Activated T-cell treated with anti-CD3 and anti-CD28 coated beads for 1 hour (primary cell): Measurements from ENCODE around the gene SHQ1.
"Not testable (repeated sequence)": the region's sequence is repeated elsewhere in the genome, so short reads cannot be mapped to it uniquely, and the experiment has no call there.

ENCODE experiments used
- DNase-seq: peaks from one replicate; pipeline ENCODE4 v3.0.0-alpha.2; 2020; ENCODE audit warnings: low read depth

SHQ1 gene

DNA sequence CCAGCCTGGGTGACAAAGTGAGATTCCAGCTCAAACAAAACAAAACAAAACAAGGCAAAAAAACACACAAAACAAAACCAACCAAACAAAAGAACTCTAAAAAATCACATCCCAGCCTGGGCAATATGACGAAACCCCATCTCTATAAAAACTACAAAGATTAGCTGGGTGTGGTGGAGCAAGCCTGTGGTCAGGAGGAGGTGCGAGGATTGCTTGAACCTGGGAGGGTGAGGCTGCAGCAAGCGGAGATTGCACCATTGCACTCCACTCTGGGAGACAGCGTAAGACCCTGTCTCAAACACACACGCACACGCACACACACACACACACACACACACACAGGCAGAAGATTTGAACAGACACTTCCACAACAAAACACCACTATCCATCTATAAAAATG lies 99.6 kb downstream of the SHQ1 start:
- DNase-seq = no peak

DNA sequence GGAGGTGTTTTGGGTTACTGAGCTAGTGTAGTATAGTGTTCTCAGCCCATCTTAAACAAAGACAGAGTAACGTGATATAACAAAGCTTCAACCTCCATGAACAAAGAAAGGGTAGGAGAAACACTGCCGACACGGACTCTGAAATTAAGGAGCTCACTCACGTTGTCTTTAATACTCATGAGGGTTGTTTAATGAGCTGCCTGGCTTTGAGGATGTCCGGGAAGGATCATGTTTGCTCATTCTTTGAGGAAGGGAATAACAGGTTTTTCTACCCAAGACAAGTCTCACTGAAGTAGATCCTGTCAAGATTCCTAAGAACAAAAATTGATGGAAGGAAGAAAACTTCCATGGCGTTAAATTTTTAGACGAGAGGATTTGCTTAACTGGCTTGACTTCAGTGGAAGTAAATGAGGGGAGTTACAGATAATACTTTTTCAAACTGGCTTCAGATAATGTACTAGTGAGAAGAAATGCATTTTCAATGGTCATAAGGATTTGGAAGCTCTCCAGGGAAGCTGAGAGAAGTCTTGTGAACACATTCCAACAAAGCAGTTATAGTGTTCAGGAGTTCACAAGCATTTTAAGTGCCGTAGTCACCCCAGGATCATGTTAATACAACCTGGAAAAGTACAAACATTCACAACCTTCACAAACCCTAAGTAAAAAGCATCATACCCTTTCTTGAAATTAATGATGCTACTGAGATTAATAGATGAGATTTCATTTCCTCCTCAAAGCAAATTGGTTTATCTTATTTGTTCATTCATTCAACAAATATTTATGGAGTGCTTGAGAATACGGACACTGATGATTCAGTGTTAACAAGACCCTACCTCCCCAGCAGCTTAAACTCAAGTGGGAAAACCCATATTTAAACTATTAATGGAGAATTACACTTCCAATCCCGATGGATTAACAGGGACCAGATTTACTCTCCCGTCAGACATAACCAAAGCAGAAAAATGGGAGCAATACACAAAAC lies 101.5 kb downstream of the SHQ1 start:
- no peak for DNase-seq

DNA sequence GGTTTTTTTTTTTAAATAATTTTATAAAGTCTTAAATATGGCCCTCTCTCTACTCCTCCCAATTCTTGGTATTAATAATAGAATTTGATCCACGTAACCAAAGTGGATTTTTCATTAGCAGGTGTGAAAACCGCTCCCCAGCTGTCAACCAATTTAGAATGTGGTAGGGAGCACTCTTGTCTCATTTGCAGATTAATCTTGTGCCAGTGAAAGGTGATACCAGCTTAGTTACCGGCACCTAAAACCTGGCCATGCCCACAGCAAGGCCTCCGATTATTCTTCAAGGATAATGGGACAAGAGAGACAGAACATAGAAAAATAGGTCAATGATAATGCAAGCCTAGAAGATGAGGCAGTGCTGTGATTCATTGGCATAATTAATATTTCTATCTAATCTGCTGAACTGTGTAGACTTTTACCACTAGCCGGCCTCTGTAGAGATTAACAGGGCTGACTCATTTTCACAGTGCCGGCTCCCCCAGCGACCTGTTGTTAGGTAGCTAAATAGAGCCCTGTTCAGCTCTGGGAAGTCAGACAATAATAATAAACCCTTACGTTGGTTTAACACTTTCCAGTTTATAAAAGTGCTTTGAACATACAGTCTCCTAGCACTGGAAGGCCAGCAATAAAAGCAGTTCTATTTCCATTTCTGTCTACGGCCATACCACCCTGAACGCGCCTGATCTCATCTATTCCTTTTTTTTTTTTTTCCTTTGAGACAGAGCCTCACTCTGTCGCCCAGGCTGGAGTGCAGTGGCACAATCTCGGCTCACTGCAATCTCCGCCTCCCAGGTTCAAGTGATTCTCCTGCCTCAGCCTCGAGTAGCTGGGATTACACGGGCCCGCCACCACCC lies 102.9 kb downstream of the SHQ1 start:
- no peak for DNase-seq

DNA sequence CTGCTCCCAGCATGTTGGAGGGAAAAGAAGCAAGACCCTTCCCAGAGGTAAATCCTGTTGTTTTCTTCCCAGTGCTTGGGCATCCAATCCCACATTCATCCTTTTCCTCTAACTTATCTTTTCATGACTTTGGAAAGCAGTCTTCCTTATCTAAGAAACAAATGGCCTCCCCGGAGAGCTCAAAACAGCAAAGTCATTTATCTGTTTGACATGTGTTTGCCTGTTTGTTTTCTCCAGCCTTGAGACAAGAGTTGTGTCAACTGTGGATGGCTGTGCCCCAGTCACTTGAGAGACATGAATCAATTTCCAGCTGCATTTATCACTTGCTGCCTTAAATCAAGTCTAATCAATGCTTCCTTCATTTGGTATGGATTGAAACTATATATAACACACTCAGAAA lies 103.9 kb downstream of the SHQ1 start:
- no peak for DNase-seq

DNA sequence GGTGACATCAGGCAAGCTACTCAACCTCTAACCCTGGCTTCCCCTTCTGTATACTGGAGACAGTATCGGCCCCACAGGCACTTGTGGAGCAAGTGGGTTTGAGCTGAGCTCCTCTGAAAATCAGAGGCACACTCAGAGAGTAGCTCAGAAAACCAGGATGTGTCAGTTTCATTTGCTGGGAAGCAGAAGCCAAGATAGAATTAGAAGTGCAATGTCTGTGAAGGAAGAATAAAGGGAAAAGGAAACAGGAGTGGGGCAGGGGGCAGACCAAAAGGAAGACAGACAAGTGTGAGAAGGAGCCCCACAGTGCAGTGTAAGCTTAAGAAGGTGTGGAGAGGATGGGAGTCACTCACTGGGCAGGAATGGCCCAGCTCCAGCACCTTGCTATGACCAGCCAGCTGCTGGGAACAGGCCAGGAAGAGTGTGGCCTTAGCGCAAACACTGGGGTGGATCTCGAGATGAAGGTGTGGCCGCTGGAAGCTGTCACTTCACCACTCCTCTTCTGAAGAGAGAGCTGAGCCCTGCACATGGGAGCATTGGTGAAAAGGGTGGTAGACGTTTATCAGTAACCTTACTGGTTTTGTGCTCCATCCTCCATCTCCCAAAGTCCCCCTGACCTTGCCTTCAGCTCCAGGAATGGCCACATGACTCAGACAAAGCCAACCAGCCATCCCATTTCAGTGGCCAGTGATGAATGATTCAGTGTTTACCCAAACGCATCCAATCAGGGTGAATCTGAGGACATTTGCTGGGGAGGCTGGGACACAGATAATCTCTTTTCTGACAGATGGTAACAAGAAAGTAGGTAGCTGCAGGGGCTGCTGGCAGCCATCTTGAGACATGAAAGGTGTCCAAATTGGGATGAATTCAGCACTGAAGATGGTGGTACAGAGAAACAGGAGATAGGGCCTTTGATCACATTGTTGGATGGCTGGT lies 108.4 kb downstream of the SHQ1 start:
- no peak for DNase-seq

DNA sequence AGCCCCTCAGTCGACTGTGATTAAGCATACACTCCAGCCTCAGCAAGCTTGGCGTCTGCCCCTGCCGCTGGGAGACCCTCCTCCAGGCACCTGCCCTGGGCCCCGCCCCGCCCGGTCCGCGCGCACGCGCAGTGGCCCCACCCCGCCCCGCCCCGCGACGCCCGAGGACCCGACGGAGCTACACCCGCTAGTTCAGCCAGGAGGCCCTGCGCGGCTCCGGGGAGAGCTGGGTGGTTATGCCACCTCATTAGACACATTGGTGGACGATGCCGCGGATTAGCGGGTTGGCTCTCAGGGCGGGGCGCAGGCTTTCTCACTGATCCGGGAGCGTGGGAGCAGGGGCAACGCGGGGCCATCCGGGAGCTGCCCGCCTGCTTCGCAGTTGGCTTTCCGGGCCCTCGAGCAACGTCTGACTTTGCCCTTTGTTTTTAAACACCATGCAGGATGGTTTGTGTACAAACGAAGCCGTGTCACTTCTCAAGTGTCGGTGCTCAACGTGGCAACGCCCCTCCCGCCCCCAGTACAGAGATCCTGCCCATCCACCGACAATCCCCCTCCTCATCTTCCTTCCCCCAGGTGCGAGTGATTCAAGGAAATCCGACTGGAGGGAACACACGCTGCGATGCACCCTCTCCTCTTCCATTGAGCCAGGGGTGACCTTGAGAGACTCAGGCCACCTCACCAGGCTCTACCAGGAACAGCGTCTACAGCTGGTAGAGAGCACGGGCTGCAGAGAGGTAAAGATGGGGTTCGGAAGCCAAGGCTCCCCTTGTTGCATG lies 109.3 kb downstream of the SHQ1 start:
- peak; percentile 74 for DNase-seq

DNA sequence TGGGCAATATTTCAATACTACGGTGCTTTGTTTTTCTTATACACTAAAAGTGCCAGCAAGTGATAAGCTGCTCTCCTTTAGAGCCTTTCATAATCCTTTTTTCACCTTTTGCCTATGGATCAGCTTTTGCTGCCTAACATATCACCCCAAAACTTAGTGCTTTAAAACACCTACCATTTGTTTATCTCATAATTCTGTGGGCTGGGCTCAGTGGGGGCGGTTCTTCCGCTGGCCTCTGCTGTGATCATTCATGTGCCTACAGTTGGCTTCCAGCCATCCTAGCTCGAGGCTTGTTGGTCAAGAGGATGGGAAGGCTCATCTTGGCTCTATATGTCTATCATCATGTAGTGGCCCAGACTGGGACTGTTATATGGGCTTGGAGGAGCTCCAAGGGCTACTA lies 113.2 kb downstream of the SHQ1 start:
- DNase-seq = not testable (repeated sequence)

DNA sequence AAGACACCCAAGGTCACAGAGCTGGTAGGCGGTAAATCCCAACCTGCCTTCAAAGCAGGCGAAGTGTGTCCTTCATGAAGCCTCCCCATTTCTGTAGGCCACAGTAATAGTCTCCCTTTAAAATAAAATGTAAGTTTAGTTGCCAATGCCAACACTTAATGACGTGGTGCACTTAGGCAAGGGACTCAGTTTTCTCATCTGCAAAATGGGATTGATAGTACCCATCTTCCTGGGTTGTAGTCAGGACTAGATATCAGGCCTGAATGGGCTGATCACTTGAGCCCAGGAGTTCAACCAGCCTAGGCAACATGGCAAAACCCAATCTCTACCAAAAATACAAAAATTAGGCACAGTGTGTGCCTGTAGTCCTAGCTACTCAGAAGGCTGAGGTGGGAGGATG lies 114.6 kb downstream of the SHQ1 start:
- no peak for DNase-seq

DNA sequence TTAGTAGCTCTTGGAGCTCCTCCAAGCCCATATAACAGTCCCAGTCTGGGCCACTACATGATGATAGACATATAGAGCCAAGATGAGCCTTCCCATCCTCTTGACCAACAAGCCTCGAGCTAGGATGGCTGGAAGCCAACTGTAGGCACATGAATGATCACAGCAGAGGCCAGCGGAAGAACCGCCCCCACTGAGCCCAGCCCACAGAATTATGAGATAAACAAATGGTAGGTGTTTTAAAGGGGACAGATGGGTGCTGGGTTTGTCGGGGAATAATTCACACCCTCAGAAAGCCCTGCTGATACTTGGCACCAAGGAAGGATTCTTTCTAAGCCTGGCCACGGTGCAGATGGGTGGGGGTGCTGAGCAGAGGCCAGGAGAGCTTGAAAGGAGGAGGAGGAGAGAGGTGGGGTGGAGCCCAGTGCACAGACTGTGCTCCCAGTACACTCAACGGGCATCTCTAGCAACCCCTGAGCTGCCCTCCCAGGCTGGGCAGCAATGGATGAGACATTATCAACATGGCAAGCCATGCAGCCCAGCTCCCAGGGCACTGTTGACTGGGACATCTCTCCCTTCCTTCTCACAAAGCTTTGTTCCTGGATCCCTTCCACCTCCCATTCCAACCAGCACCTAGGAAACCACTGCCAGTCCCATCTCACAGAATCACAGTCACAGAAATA lies 115.4 kb downstream of the SHQ1 start:
- not testable (repeated sequence) for DNase-seq

DNA sequence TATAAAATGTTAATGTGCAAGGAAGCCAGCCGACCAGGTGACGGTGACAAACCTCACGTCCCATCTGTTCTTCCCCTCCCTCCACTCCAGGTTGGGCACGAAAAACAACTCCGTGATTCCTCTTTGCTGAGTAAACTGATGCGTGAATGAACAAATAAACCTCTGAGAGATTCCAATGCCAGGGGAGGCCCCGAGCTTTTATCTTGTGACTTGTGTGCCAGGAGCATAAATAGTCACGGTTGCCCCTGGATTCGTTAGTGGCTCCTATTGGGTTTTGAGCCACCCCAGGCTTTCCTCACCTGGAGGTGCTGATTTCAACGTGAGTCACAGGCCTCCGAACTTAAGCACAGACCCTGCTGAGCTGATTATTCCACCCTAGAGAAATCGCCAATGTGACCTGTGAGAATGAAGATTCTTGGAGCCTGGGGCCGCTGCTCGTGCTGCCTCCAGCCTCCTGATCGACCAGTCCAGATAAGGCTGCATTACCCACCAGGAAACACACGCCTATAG lies 119.2 kb downstream of the SHQ1 start:
- DNase-seq = no peak

DNA sequence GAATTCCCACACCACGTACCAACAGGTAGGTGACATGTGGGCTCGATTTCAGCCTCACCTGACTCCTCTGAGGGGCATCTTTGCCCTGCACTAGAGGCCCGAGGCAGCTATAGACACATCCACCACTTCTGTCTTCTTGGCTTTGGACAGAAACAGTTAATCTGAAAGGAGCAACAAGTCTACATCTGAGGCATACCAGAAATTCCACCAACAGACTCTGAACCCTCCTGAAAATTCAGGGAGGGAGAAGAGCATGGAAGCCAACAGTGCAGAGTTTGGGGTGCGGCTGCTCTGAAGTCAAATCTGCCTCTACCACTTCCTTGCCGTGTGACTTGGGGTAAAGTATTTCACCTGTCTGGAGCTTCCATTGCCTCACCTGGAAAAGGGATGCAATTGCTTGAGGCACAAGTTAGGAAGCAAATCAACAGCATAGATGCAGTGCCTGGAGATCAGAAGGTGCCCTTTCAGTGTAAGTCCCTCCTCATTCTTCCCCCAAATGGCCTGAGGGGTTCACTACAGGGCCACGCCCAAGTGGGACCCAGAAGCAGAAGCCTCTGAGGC lies 119.8 kb downstream of the SHQ1 start:
- DNase-seq = no peak

DNA sequence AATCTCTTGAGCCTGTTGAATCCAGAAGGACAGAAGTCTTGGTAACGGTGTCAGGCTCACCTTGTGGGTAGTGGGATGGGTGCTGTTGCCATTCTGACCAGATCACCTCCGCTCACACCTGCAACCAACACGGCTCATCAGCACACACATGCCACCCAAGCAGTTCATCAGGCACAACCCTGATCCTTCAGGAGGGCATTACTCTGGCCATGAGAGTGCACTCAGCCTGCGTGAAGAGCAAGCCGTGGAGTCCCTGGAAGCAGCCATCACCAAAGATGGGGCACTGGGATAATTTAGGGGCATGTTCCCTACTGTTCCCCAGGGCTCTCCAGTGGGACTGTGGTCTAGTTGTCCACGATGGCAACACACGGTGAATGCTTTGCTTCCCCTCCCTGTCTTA lies 120.5 kb downstream of the SHQ1 start:
- no peak for DNase-seq

DNA sequence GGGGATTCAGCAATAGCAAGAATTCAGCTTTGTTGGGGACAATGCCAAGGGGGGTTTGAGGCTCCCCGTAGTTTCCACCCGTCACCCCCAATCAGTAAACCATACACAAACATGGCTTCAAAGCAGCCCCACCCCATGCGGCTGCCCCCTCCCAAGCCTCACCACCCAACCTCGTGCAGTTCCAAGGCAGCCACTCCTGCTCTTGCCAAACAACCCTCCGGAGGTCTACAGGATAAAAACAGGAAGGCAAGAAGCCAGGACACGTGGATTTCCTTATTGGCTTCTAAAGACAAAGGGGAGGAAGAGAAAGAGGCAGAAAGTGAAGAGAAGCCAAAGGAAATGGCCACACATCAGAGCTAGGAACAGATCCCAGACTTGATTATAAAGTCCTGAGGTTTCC lies 121.1 kb downstream of the SHQ1 start:
- DNase-seq = no peak

DNA sequence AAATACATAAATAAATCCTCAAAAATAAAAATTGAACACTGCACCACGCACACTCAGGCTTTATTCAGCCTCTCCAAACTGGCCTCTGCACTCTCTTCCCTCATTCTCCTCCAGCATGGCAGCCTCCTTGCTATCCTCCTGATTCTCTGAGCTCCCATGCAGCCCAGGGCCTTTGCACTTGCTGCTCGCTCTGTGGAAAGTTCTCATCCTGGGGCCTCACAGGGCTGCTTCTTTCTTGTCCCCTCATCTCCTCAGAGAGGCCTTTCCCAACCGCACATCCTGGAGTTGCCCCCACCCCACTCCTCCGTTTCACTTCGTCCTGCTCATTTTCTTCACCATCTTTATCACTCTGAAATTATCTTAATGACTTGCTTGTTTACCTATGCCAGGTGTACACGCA lies 123.0 kb downstream of the SHQ1 start:
- no peak for DNase-seq

DNA sequence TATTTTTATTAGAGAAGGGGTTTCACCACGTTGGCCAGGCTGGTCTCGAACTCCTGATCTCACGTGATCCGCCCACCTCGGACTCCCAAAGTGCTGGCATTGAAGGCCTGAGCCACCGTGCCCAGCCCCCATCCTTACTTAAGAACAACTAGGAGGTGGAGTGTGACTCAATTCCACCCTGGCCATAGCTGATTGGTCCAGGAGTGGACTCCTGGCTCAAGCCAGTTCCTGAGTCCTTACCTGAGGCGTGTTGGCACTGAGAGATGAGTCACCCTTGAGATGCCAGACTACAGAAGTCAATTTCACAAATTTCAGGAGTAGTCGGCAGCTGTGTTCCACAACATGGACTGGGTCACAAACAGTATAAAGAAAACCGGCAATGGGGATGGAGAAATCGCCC lies 124.2 kb downstream of the SHQ1 start:
- DNase-seq = no peak

DNA sequence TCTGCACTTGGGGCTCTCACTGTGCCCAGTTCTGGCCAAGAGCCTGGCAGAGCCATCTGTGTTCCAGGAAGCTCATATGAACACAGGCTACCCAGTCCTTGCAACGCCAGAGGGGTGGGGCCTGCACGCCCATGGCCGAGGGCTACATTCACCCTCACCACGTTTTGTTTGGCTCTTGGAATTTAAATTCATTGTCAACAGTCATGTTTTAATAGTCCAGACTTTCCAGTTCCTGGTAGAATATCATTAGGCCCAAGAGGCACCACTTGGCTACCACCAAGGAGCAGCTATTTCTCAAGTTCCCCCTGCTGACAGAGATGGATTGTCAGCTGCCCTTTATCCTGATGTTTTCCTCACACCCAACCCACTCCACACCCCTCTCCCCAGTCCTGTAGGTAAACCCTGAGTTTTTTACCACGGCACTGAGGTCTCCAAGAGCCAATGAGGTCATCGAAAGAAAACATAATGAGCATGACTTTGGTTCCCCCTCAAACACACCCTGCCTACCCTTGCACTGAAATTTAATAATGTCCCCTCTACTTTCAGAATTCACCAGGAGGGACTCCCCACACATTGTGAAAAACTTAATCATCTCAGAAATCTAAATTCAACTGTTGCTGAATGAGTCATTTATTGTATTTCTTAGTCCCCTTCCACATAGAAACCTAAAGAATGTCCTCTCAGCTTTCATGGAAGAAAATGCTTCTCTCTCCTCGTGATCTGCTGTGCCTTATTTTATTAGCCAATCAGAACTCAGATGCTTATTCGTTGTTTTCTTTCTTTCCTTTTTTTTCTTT lies 125.1 kb downstream of the SHQ1 start:
- no peak for DNase-seq

DNA sequence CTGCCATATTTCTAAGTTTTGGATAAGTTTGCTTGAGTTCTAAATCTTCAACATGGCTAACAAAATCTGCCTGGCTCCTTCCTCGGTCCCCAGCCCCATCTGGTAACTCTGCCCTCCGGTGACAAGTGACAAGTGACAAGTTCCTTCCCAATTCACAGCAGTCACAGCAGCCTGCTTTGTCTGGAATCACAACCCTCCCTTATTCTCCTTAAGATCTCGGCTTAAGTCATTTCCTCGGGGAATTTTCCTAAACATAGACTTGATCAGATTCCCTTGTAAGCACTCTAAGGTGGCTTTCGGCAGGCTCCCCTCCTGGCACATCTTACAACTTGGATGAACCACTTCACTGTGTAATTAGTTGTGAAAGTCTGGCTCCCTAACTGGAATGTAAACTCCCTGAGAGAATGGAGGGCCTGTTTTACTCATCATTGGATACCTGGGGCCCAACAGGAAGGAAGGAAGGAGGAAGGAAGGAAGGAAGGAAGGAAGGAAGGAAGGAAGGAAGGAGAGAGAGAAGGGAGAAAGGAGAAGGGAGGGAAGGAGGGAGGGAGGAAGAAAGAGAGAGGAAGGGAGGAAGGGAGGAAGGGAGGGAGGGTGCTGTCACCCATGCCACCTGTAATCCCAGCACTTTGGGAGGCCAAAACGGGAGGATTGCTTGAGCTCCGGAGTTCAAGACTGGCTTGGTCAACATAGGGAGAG lies 126.4 kb downstream of the SHQ1 start:
- no peak for DNase-seq

DNA sequence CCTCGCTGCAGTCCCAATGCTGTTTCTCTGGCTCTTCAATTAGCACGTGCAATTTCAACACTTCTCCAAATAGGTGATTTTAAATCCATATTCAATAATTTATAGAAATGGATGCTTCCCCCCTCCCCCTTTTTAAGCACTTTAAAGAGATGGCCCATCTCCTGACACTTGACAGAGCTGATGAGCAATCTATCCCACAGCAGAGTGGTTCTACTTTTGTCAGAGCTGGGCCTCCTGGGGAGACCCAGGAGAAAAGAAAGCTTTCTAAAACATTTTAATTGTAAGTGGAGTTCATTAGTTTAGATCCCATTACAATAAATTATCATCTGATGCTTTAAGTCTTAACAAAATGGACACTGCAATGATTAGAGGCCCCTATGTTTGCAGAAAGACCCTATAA lies 127.7 kb downstream of the SHQ1 start:
- no peak for DNase-seq

DNA sequence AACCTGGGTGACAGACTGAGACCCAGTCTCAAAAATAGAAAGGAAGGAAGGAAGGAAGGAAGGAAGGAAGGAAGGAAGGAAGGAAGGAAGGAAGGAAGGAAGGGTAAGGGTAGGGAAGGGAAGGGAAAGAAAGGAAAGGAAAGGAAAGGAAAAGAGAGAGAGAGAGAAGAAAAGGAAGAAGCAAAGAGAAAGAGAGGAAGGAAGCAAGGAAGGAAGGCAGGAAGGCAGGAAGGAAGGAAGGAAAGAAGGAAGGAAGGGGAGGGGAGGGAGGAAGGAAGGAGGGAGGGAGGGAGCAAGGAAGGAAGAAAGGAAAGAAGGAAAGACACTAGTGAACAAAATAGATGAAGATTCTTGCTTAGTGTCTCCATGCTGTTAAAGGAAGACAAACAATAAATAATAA lies 129.1 kb downstream of the SHQ1 start:
- DNase-seq = no peak
